ENCODE results near the gene FRYL.

DNA sequence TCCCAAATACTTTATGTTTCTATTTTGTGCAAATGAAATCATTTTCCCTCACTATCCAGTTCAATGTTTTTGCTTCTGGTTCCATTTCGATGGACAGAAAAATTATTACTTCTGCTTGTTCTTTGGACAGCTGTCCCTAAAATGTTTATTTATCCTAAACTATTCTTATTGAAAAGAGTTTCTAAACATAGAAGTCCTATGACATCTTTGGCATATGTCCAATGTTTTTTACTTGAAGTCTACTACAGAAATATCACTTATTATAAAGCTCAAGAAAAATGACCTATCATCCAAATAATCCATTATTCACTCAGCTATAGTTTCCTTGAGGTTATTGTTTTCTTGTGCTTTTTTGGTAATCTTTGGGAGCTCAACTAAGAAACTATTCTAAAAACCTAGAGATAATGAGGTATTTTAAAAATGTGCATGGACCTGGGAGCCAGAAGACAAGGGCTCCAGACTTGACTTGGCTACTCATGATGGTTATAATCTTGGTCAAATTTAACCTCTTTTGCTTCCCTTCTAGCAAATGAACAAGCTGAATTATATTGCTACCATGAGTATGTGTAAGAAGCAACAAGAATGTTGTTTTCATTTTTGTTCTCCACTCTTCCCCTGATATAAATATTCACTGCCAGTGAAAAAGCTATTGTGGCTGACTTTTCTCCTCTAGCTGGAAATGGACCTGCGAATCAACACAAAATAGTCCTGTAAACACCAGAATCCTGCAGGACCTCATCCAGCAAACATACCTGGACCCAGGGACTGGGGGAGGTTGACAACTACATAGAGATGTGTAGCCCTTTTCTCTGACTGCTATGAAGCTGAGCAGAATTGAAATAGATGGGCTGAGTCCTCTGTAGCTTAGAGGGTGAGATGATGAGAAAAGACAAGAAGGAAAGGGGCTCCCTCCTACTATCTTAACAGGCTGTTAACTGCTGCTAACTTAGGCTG, 137.4 kb downstream of the FRYL start:
- TF ChIP-seq, protein P1, sequence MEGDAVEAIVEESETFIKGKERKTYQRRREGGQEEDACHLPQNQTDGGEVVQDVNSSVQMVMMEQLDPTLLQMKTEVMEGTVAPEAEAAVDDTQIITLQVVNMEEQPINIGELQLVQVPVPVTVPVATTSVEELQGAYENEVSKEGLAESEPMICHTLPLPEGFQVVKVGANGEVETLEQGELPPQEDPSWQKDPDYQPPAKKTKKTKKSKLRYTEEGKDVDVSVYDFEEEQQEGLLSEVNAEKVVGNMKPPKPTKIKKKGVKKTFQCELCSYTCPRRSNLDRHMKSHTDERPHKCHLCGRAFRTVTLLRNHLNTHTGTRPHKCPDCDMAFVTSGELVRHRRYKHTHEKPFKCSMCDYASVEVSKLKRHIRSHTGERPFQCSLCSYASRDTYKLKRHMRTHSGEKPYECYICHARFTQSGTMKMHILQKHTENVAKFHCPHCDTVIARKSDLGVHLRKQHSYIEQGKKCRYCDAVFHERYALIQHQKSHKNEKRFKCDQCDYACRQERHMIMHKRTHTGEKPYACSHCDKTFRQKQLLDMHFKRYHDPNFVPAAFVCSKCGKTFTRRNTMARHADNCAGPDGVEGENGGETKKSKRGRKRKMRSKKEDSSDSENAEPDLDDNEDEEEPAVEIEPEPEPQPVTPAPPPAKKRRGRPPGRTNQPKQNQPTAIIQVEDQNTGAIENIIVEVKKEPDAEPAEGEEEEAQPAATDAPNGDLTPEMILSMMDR (conservative IDR thresholded peaks at IDR 0.05) = no peak
- TF ChIP-seq ZFX (IDR thresholded peaks at IDR 0.05) = no peak
